PC-3 (cell line): ENCODE data around the gene EIF3A. TPM values are rescaled to one million over a fixed set of nuclear protein-coding genes. Genes with fewer than 3 reads are reported as not detected.

Source experiments
- ATAC-seq: fragments of 200-7000 bp; cut with Tn5 transposase; 2 replicates; pipeline ENCODE4 v1.9.1; 2020; ENCODE audit warnings: mild to moderate bottlenecking, moderate library complexity
- BruUV-seq: library from RNA; stranded (reverse); fragments of 400-500 nt; replicated peaks from 2 replicates; lab custom pipeline; 2021; lab: Mats Ljungman, UMichigan
- CTCF ChIA-PET: fragments of 300-600 bp; sonication (Branson Sonifier 250); formaldehyde crosslinking; loops from one replicate; lab custom pipeline; 2022; ENCODE audit warnings: antibody characterized with exemption; lab: Charles Lee
- POLR2A ChIA-PET: fragments of 300-600 bp; sonication (Branson Sonifier 250); formaldehyde crosslinking; loops from one replicate; lab custom pipeline; 2022; ENCODE audit warnings: antibody characterized with exemption; ENCODE audit not compliant: unreplicated experiment; lab: Charles Lee
- DNase-seq: peaks from one replicate; pipeline ENCODE4 v3.0.0-alpha.2; 2015
- H2AFZ ChIP-seq: fragments of 300-600 bp; sonication (generic); 2 replicates; pipeline ENCODE4 v1.6.0; 2016; ENCODE audit warnings: antibody characterized with exemption, low read length
- H3F3A ChIP-seq: fragments of 300-600 bp; sonication (generic); one replicate; pipeline ENCODE4 v1.6.0; 2017; ENCODE audit warnings: antibody characterized with exemption, low read length, control low read depth, mild to moderate bottlenecking; ENCODE audit not compliant: unreplicated experiment
- H3K27ac ChIP-seq: fragments of 300-600 bp; sonication (generic); 2 replicates; pipeline ENCODE4 v1.5.1; 2016; ENCODE audit warnings: mild to moderate bottlenecking, low read length
- H3K27me3 ChIP-seq: fragments of 300-600 bp; sonication (generic); 2 replicates; pipeline ENCODE4 v1.6.1; 2016; ENCODE audit warnings: low read length, mixed read lengths
- H3K36me3 ChIP-seq: fragments of 300-600 bp; sonication (generic); 2 replicates; pipeline ENCODE4 v1.6.1; 2016; ENCODE audit warnings: low read depth, mixed run types, low read length, mixed read lengths
- H3K4me1 ChIP-seq: fragments of 300-600 bp; sonication (generic); 2 replicates; pipeline ENCODE4 v1.5.1; 2016; ENCODE audit warnings: low read length; ENCODE audit not compliant: insufficient read depth
- H3K4me2 ChIP-seq: fragments of 300-600 bp; sonication (generic); 2 replicates; pipeline ENCODE4 v1.6.0; 2016; ENCODE audit warnings: low read length
- H3K4me3 ChIP-seq: fragments of 300-600 bp; sonication (generic); 2 replicates; pipeline ENCODE4 v1.5.1; 2016; ENCODE audit warnings: mild to moderate bottlenecking, low read length, mixed read lengths
- H3K79me2 ChIP-seq: fragments of 300-600 bp; sonication (generic); 2 replicates; pipeline ENCODE4 v1.6.1; 2017; ENCODE audit warnings: low read length, mixed read lengths
- H3K9ac ChIP-seq: fragments of 300-600 bp; sonication (generic); 2 replicates; pipeline ENCODE4 v1.6.0; 2016; ENCODE audit warnings: mild to moderate bottlenecking, low read length
- H3K9me2 ChIP-seq: fragments of 300-600 bp; sonication (generic); replicated peaks from 2 replicates; pipeline ENCODE4 v1.6.1; 2016; ENCODE audit warnings: mixed run types, low read length, mixed read lengths
- H3K9me3 ChIP-seq: fragments of 300-600 bp; sonication (generic); 2 replicates; pipeline ENCODE4 v1.6.1; 2016; ENCODE audit warnings: low read length, mixed read lengths
- H4K20me1 ChIP-seq: fragments of 300-600 bp; sonication (generic); 2 replicates; pipeline ENCODE4 v1.6.1; 2016; ENCODE audit warnings: low read length, mixed read lengths
- EZH2 ChIP-seq: fragments of 300-600 bp; sonication (generic); IDR thresholded peaks from one replicate; pipeline ENCODE4 v1.6.1; 2017; ENCODE audit warnings: antibody characterized with exemption, mild to moderate bottlenecking, low read length; ENCODE audit not compliant: unreplicated experiment
- EZH2phosphoT487 ChIP-seq: fragments of 300-600 bp; sonication (generic); IDR thresholded peaks from 2 replicates; pipeline ENCODE4 v1.6.1; 2018; ENCODE audit warnings: mild to moderate bottlenecking, antibody characterized with exemption, low read length, borderline replicate concordance
- intact Hi-C: fragments of 100-400 bp; cut with micrococcal nuclease; formaldehyde crosslinking; loops from 2 replicates; pipeline ENCODE4 v1.9.0; 2023
- total RNA-seq: library from RNA; depleted of rRNA; stranded (reverse); fragments of >200 nt; gene quantifications from 2 replicates; pipeline ENCODE4 v1.2.3, GENCODE V29; 2014
- TF ChIP-seq, protein P1 (sequence below): fragments of 300-600 bp; sonication (generic); conservative IDR thresholded peaks from 2 replicates; pipeline ENCODE4 v1.5.1; 2017; ENCODE audit warnings: antibody characterized with exemption, low read depth, mild to moderate bottlenecking, low read length

EIF3A gene
- total RNA-seq, 1 experiment from 2014 or later: 46.0 TPM

DNA sequence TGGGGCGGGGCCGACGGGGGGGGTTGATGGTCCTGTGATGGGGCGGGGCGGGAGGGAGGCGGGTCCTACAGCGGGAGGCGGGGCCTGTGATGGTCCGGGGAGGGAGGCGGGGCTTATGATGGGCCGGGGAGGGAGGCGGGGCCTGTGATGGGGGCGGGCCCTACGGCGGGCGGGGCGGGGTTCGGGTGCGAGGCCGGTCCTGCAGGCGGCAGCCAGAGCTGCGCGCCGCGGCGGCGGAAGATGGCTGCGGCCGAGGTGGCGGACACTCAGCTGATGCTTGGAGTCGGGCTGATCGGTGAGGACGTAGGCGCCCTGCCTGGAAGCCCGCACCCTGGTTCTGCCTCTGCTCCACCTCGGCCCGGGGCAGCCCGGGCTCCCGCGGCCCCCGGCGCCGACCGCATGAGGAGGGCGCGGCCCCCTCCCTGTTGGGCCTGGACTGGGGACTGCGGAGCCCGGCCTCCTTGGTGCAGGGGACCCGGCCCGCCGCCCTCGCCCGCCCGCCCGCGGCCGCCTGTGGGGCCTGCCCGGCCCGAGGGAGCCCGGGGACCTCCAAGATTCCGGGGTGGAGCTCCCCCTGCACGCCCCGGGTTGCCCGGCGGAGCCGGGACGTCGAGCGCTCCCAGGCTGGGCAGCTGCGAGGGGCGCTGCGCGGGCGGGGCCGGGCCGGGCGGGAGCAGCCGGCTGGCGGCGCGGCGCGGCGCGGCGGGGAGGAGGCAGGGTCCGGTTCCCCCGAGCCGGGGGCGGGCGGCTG lies 23.5 kb upstream of the EIF3A start, which contains the start of gene DENND10:
Gene DENND10 (plus strand): TSS at position 211 of the 751 bp plus-strand sequence. CDS start 30 bp downstream, at position 241.
- Histone ChIP-seq H3K9me3 (no peaks in the 10 kb centered on the region), H3K27ac (no peak within 1 kb of the TSS), H3K4me1 (peaks cover 16% of the 10 kb centered on the region), H3K79me2 (peaks cover 19% of the 10 kb centered on the region), H2AFZ (peak within 1 kb of the TSS; percentile 55; the same call in 1 of the 2 replicates), H3K27me3 (no peaks in the 10 kb centered on the region), H3K4me2 (peak within 1 kb of the TSS; percentile 99), H3K4me3 (peak within 1 kb of the TSS; percentile 91), H3K36me3 (no peaks in the 10 kb centered on the region), H3F3A (no peaks in the 10 kb centered on the region), H3K9me2 (no peaks in the 10 kb centered on the region), H3K9ac (peak within 1 kb of the TSS; percentile 72), H4K20me1 (no peaks in the 10 kb centered on the region)
- ChIA-PET POLR2A (interaction anchor here (0.6 to 0.7 kb wide), 2 partner anchors 13 to 105 kb away, joined by 4 to 6 read pairs; no protein-coding TSS in a partner anchor), CTCF (interaction anchor here (0.6 kb wide), 1 partner anchor 105 kb away, joined by 3 read pairs; no protein-coding TSS in a partner anchor)
- DNase-seq: peak; percentile 56
- TF ChIP-seq EZH2: no peak
- intact Hi-C loops: loop anchor here (2.0 kb wide), 1 partner anchor 23 kb away; the partner anchor contains the start of gene EIF3A
- peak; percentile 79 for ATAC-seq
- no TSS peak for BruUV-seq

- no peak for ATAC-seq
These were observed 22.8 kb upstream of the EIF3A start for GRCh38 chr10:119103241-119103902.

More at GRCh38 chr10:119103241-119103902, 22.8 kb upstream of the EIF3A start:
- CTCF ChIA-PET: no interaction called here
- POLR2A ChIA-PET: interaction anchor here (0.6 kb wide), 1 partner anchor 12 kb away, joined by 4 read pairs; no protein-coding TSS in a partner anchor
- H3K4me3 ChIP-seq: no peak overlapping the region
- H3K9ac ChIP-seq: no peak overlapping the region
- H3K79me2 ChIP-seq: peaks cover 19% of the 10 kb centered on the region
- intact Hi-C loops: no loop called here
- H3K4me1 ChIP-seq: peaks cover 16% of the 10 kb centered on the region
- H3K9me2 ChIP-seq: no peaks in the 10 kb centered on the region
- H2AFZ ChIP-seq: no peak overlapping the region
- DNase-seq: no peak
- H3K36me3 ChIP-seq: no peaks in the 10 kb centered on the region
- no peaks in the 10 kb centered on the region for H3F3A ChIP-seq
- no peaks in the 10 kb centered on the region for H4K20me1 ChIP-seq
- no peaks in the 10 kb centered on the region for H3K9me3 ChIP-seq
- TF ChIP-seq EZH2: no peak
- TF ChIP-seq, protein P1, sequence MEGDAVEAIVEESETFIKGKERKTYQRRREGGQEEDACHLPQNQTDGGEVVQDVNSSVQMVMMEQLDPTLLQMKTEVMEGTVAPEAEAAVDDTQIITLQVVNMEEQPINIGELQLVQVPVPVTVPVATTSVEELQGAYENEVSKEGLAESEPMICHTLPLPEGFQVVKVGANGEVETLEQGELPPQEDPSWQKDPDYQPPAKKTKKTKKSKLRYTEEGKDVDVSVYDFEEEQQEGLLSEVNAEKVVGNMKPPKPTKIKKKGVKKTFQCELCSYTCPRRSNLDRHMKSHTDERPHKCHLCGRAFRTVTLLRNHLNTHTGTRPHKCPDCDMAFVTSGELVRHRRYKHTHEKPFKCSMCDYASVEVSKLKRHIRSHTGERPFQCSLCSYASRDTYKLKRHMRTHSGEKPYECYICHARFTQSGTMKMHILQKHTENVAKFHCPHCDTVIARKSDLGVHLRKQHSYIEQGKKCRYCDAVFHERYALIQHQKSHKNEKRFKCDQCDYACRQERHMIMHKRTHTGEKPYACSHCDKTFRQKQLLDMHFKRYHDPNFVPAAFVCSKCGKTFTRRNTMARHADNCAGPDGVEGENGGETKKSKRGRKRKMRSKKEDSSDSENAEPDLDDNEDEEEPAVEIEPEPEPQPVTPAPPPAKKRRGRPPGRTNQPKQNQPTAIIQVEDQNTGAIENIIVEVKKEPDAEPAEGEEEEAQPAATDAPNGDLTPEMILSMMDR: no peak
- TF ChIP-seq EZH2phosphoT487: no peak
- BruUV-seq: no TSS peak
- no peaks in the 10 kb centered on the region for H3K27me3 ChIP-seq
- H3K27ac ChIP-seq: no peak overlapping the region
- no peak overlapping the region for H3K4me2 ChIP-seq
